HG03520 (cell line): ENCODE measurements around the gene CACNA1B.

Experiments
- ATAC-seq: cut with Tn5 transposase; IDR thresholded peaks from one replicate; pipeline ENCODE4 v1.9.1; 2021; ENCODE audit warnings: mild to moderate bottlenecking, moderate library complexity; ENCODE audit not compliant: unreplicated experiment

CACNA1B gene

GRCh38 chr9:137978262-137978714 is 100.7 kb downstream of the CACNA1B start:
- ATAC-seq: no peak

- no peak for ATAC-seq
Measured at GRCh38 chr9:137982200-137982599, 104.6 kb downstream of the CACNA1B start.

- no peak for ATAC-seq
Measured at GRCh38 chr9:137984005-137984404, 106.4 kb downstream of the CACNA1B start.

GRCh38 chr9:137984520-137985257 is 107.1 kb downstream of the CACNA1B start:
- no peak for ATAC-seq

- no peak for ATAC-seq
Measured at GRCh38 chr9:137985637-137986071, 108.1 kb downstream of the CACNA1B start.

- no peak for ATAC-seq
Measured at GRCh38 chr9:137986268-137987099, 108.9 kb downstream of the CACNA1B start.

- ATAC-seq: no peak
Measured at GRCh38 chr9:137987244-137988030, 109.9 kb downstream of the CACNA1B start.

- ATAC-seq: no peak
Measured at GRCh38 chr9:137988051-137988450, 110.5 kb downstream of the CACNA1B start.

GRCh38 chr9:137988701-137989100 is 111.1 kb downstream of the CACNA1B start:
- no peak for ATAC-seq

GRCh38 chr9:137989156-137989555 is 111.6 kb downstream of the CACNA1B start:
- ATAC-seq: no peak

GRCh38 chr9:137989999-137990715 is 112.6 kb downstream of the CACNA1B start:
- no peak for ATAC-seq

- no peak for ATAC-seq
Measured at GRCh38 chr9:138003485-138004190, 126.1 kb downstream of the CACNA1B start.

- no peak for ATAC-seq
Measured at GRCh38 chr9:138006576-138007233, 129.1 kb downstream of the CACNA1B start.

- ATAC-seq: no peak
Measured at GRCh38 chr9:138007566-138007917, 130.0 kb downstream of the CACNA1B start.

- no peak for ATAC-seq
Measured at GRCh38 chr9:138007918-138008841, 130.6 kb downstream of the CACNA1B start.

GRCh38 chr9:138009016-138009802 is 131.6 kb downstream of the CACNA1B start:
- no peak for ATAC-seq

GRCh38 chr9:138009803-138010690 is 132.5 kb downstream of the CACNA1B start:
- ATAC-seq: no peak
